Lung (tissue), 16 donors: ENCODE data around the gene RRM2. TPM values are rescaled to one million over a fixed set of nuclear protein-coding genes. Genes with fewer than 3 reads are reported as not detected.
A peak's percentile ranks its signal among the peaks of the same experiment; 100 is the strongest.

Experiments
- ATAC-seq: fragments of 200-7000 bp; cut with Tn5 transposase; one replicate; pipeline ENCODE4 v1.9.1; 2020; ENCODE audit warnings: moderate number of reproducible peaks; ENCODE audit not compliant: insufficient read depth, low FRiP score
- DNase-seq, 3 donors: peaks; one replicate each; pipeline ENCODE4 v3.0.0-alpha.2; 2013 to 2017
- H3K27ac ChIP-seq, 2 donors: one replicate each; pipeline ENCODE4 v1.5.1; 2013; ENCODE audit warnings: mild to moderate bottlenecking in 2 of 2, moderate library complexity in 2 of 2, control low read depth in 1 of 2, inconsistent platforms in 1 of 2, low read depth in 1 of 2, low read length in 1 of 2
- H3K27me3 ChIP-seq, 3 donors: one replicate each; pipeline ENCODE4 v1.5.1; 2013; ENCODE audit warnings: low read length in 2 of 3; ENCODE audit not compliant: control insufficient read depth in 3 of 3, insufficient read depth in 3 of 3
- H3K36me3 ChIP-seq, 4 donors: one replicate each; pipeline ENCODE4 v1.5.1; 2013; ENCODE audit warnings: low read length in 4 of 4, mild to moderate bottlenecking in 1 of 4, moderate library complexity in 1 of 4; ENCODE audit not compliant: control insufficient read depth in 4 of 4, insufficient read depth in 4 of 4
- H3K4me1 ChIP-seq, 5 donors: one replicate each; pipeline ENCODE4 v1.5.1; 2013; ENCODE audit warnings: low read length in 5 of 5, mild to moderate bottlenecking in 2 of 5, moderate library complexity in 1 of 5; ENCODE audit not compliant: control insufficient read depth in 5 of 5, insufficient read depth in 5 of 5
- H3K4me3 ChIP-seq: one replicate; pipeline ENCODE4 v1.5.1; 2013; ENCODE audit warnings: mild to moderate bottlenecking, control low read depth, moderate library complexity
- H3K9ac ChIP-seq, 2 donors: one replicate each; pipeline ENCODE4 v1.5.1; 2013; ENCODE audit warnings: low read length in 2 of 2, control low read depth in 1 of 2; ENCODE audit not compliant: insufficient read depth in 1 of 2
- H3K9me3 ChIP-seq, 4 donors: one replicate each; pipeline ENCODE4 v1.5.1; 2013; ENCODE audit warnings: low read length in 3 of 4, mild to moderate bottlenecking in 1 of 4, moderate library complexity in 1 of 4; ENCODE audit not compliant: control insufficient read depth in 4 of 4, insufficient read depth in 3 of 4
- WGBS, 2 donors: extraction: QIAGEN DNeasy Blood & Tissue Kit; methylation state at CpG; one replicate each; pipeline ENCODE4 v1.1.7; 2013; 5-methylcytosine and 5-hydroxymethylcytosine counted together
- long read RNA-seq, 5 donors: transcript quantifications; one replicate each; lab custom pipeline, GENCODE V29; 2026
- polyA plus RNA-seq, 2 donors: library from polyadenylated mRNA; stranded (reverse); fragments of 200-250 nt; gene quantifications; one replicate each; pipeline ENCODE4 v1.2.1, GENCODE V29; 2013
- total RNA-seq, 2 donors: library from RNA; depleted of rRNA in 1 of 2; stranded (reverse); fragments of >200 nt in 1 of 2; gene quantifications; one replicate each; pipeline ENCODE4 v1.2.1, GENCODE V29; 2014 to 2021
- TF ChIP-seq, protein P1 (sequence below): IDR thresholded peaks from 2 replicates; pipeline ENCODE4 v1.5.1; 2012; ENCODE audit warnings: mild to moderate bottlenecking; ENCODE audit errors: control extremely low read depth, extremely low read depth
- donor health status: control.
- donor health status: control.
- donor health status: Bipolar disorder and iron deficiency.
- donor health status: healthy.
- donor health status: DM: yes; HTN: yes; CAD: no.

RRM2 gene
- total RNA-seq (10 to 100 TPM in 1 of 2 donors, 1 to 10 TPM in 1; 4.8 to 15.6 TPM), polyA plus RNA-seq (1 to 10 TPM; 5.2 to 6.1 TPM)
- long read RNA-seq, donor 1, transcript RRM2-202 (10 exons, 3,673 nt): major isoform, 14 of 16 reads
- long read RNA-seq, donor 1, partial matches to known transcripts: 0 of 16 reads
- long read RNA-seq, donor 1, other reads (novel, unspliced or antisense): 0 of 16 reads
- long read RNA-seq, donor 2, partial matches to known transcripts: 0 of 3 reads
- long read RNA-seq, donor 2, other reads (novel, unspliced or antisense): 0 of 3 reads
- long read RNA-seq, donor 3, transcript RRM2-202 (10 exons, 3,673 nt): major isoform, 5 of 5 reads
- long read RNA-seq, donor 3, partial matches to known transcripts: 0 of 5 reads
- long read RNA-seq, donor 3, other reads (novel, unspliced or antisense): 0 of 5 reads
- long read RNA-seq, donor 4, transcript RRM2-202 (10 exons, 3,673 nt): major isoform, 9 of 13 reads
- long read RNA-seq, donor 4, partial matches to known transcripts: 0 of 13 reads
- long read RNA-seq, donor 4, other reads (novel, unspliced or antisense): 0 of 13 reads
- long read RNA-seq, donor 5, transcript RRM2-202 (10 exons, 3,673 nt): major isoform, 11 of 15 reads
- long read RNA-seq, donor 5, partial matches to known transcripts: 0 of 15 reads
- long read RNA-seq, donor 5, other reads (novel, unspliced or antisense): 0 of 15 reads

DNA sequence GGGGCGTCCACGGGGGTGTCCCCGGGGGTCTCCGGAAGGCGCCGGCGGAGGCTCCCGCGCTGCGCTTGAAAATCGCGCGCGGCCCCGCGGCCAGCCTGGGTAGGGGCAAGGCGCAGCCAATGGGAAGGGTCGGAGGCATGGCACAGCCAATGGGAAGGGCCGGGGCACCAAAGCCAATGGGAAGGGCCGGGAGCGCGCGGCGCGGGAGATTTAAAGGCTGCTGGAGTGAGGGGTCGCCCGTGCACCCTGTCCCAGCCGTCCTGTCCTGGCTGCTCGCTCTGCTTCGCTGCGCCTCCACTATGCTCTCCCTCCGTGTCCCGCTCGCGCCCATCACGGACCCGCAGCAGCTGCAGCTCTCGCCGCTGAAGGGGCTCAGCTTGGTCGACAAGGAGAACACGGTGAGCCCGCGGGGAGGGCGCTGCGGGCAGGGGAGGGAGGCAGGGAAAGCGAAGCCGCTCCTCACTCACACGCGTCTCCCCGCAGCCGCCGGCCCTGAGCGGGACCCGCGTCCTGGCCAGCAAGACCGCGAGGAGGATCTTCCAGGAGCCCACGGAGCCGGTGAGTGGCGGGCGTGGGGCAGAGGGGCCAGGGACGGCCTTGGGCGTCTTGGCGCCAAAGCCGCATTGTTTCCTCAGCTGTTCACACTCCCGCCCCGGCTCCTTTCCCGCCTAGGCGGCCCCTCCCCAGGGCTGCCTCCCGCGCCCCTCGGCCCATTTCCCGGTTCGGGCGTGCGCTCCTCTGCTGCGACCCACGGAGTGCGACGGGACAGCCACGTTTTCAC, at the start of gene RRM2:
RRM2 (plus strand) TSS at position 240 of the 781 bp plus-strand sequence; CDS start at position 300, 60 bp downstream.
- H3K36me3 ChIP-seq: peaks cover 0 to 2% (median 0%) of the 10 kb centered on the region in 4 donors
- DNase-seq: peak; percentile 96 to 97 (median 97)
- ATAC-seq: peak; percentile 87
- no peaks in the 10 kb centered on the region for H3K9me3 ChIP-seq
- peak within 1 kb of the TSS in 1 of 2 donors; percentile 41 for H3K9ac ChIP-seq
- WGBS, 2 donors: 0 to 1% methylated on average over 53 to 81 of the region's 81 CpGs
- H3K27me3 ChIP-seq: no peaks in the 10 kb centered on the region
- no peak within 1 kb of the TSS for H3K27ac ChIP-seq
- H3K4me3 ChIP-seq: no peak within 1 kb of the TSS
- H3K4me1 ChIP-seq: peaks cover 3 to 54% (median 11%) of the 10 kb centered on the region in 5 donors
- TF ChIP-seq, protein P1, sequence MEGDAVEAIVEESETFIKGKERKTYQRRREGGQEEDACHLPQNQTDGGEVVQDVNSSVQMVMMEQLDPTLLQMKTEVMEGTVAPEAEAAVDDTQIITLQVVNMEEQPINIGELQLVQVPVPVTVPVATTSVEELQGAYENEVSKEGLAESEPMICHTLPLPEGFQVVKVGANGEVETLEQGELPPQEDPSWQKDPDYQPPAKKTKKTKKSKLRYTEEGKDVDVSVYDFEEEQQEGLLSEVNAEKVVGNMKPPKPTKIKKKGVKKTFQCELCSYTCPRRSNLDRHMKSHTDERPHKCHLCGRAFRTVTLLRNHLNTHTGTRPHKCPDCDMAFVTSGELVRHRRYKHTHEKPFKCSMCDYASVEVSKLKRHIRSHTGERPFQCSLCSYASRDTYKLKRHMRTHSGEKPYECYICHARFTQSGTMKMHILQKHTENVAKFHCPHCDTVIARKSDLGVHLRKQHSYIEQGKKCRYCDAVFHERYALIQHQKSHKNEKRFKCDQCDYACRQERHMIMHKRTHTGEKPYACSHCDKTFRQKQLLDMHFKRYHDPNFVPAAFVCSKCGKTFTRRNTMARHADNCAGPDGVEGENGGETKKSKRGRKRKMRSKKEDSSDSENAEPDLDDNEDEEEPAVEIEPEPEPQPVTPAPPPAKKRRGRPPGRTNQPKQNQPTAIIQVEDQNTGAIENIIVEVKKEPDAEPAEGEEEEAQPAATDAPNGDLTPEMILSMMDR: no peak

DNA sequence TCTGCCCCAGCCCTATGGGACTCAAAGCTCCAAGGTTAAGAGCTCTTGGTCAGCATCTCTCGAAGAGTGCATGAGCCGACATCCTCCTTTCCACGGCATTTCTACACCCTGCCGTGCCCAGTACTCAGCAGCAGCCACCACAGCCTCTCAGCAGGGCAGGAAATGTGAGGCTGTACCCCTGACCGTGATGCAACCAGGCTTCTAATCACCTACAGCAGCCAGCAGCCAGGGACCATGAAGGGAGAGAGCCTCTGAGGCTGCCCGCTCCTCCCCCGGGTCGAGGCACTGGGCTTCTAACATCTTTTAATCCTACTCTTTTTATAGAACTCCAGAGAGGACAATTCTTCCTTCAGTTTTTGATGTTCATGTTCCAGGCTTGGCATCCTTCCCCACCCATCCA, 48.8 kb upstream of the RRM2 start:
- no peak overlapping the region for H3K4me3 ChIP-seq
- no peak overlapping the region for H3K27ac ChIP-seq

GRCh38 chr2:10075101-10075500, 47.4 kb upstream of the RRM2 start:
- Histone ChIP-seq H3K27ac (no peak overlapping the region), H3K9ac (no peak overlapping the region), H3K9me3 (no peaks in the 10 kb centered on the region), H3K36me3 (peaks cover 0 to 2% (median 0%) of the 10 kb centered on the region in 4 donors), H3K27me3 (no peaks in the 10 kb centered on the region), H3K4me3 (no peak overlapping the region), H3K4me1 (peaks cover 0 to 11% (median 0%) of the 10 kb centered on the region in 5 donors)
- DNase-seq: no peak
- TF ChIP-seq, protein P1: no peak
- no peak for ATAC-seq
- 84 to 88% methylated on average over 13 of the region's 13 CpGs for WGBS, 2 donors

More for the DNA sequence above, 48.8 kb upstream of the RRM2 start:
- Histone ChIP-seq H3K4me1 (peaks cover 0 to 7% (median 0%) of the 10 kb centered on the region in 5 donors), H3K27me3 (no peaks in the 10 kb centered on the region), H3K9ac (no peak overlapping the region), H3K9me3 (no peaks in the 10 kb centered on the region), H3K36me3 (peaks cover 0 to 2% (median 0%) of the 10 kb centered on the region in 4 donors)
- DNase-seq (no peak), ATAC-seq (no peak)
- TF ChIP-seq, protein P1: no peak
- WGBS, 2 donors: 60 to 66% methylated on average over 8 of the region's 8 CpGs
